Measurements from ENCODE around the gene RALB. TPM values are rescaled to one million over a fixed set of nuclear protein-coding genes. Genes with fewer than 3 reads are reported as not detected.

RALB gene
- total and polyA plus RNA-seq, 2 experiments from 2014 or later: 15.2 to 17.4 TPM

GRCh38 chr2:120231564-120231973 lies 21.1 kb upstream of the RALB start:
- no peak overlapping the region for H3K4me2 ChIP-seq
- H3K4me3 Mint-ChIP-seq: no peak overlapping the region
- H3K4me1 Mint-ChIP-seq: no peaks in the 10 kb centered on the region
- H3K4me1 ChIP-seq (ENCODE audit: insufficient read depth): no peaks in the 10 kb centered on the region
- no peaks in the 10 kb centered on the region for H3K36me3 ChIP-seq (ENCODE audit: insufficient read depth)
- no peaks in the 10 kb centered on the region for H3K9me2 ChIP-seq (ENCODE audit: insufficient read depth)
- H3F3A ChIP-seq (replicated peaks; ENCODE audit: low read depth): no peaks in the 10 kb centered on the region
- H3K27ac ChIP-seq (ENCODE audit: low read depth): no peak overlapping the region
- TF ChIP-seq POLR2AphosphoS5 (IDR thresholded peaks at IDR 0.05; ENCODE audit: low read depth) (no peak), STAT1 (IDR thresholded peaks at IDR 0.05; ENCODE audit: unreplicated experiment) (no peak), EZH2phosphoT487 (IDR thresholded peaks at IDR 0.05; ENCODE audit: unreplicated experiment) (no peak), ZNF114 (CRISPR knock-in tag; IDR thresholded peaks at IDR 0.05) (no peak), ZNF462 (CRISPR knock-in tag; IDR thresholded peaks at IDR 0.05) (no peak), ETS1 (IDR thresholded peaks at IDR 0.05) (no peak), EZH2 (IDR thresholded peaks at IDR 0.05; ENCODE audit: low read depth, unreplicated experiment) (no peak), CTCF (conservative IDR thresholded peaks at IDR 0.05; ENCODE audit: low read depth in 2 of 2) (no peak), REST (IDR thresholded peaks at IDR 0.05; ENCODE audit: unreplicated experiment) (no peak), JUNB (IDR thresholded peaks at IDR 0.05; ENCODE audit: unreplicated experiment) (no peak), ZNF331 (CRISPR knock-in tag; IDR thresholded peaks at IDR 0.05; ENCODE audit: low read depth) (no peak), CREB1 (CRISPR knock-in tag; IDR thresholded peaks at IDR 0.05; ENCODE audit: low read depth) (no peak), NANOG (IDR thresholded peaks at IDR 0.05; ENCODE audit: borderline replicate concordance) (no peak)
- no peak for ATAC-seq
- H4K20me1 ChIP-seq (replicated peaks; ENCODE audit: insufficient read depth): peaks cover 4% of the 10 kb centered on the region; the same call in 1 of the 2 replicates
- no peak overlapping the region for H3K4me3 ChIP-seq
- no peak overlapping the region for H3K27ac Mint-ChIP-seq
- H3K36me3 Mint-ChIP-seq (ENCODE audit: low read depth): no peaks in the 10 kb centered on the region
- no peak for DNase-seq (ENCODE audit: low spot score)
- no peaks in the 10 kb centered on the region for H3K79me2 ChIP-seq (replicated peaks; ENCODE audit: insufficient read depth)
- no peak overlapping the region for H2AFZ ChIP-seq
- H3K27me3 Mint-ChIP-seq (ENCODE audit: insufficient read depth, low read depth, poor library complexity): peaks cover 8% of the 10 kb centered on the region
- H3K27me3 ChIP-seq (ENCODE audit: insufficient read depth): no peaks in the 10 kb centered on the region
- peaks cover 3% of the 10 kb centered on the region; the same call in 1 of the 3 replicates for H3K9me3 Mint-ChIP-seq

Data from GM23338 (cell line).